Stomach (tissue), 4 donors: ENCODE data around the gene NUP214.

Source experiments
- EP300 ChIP-seq: sonication (generic); formaldehyde crosslinking; IDR thresholded peaks from one replicate; pipeline ENCODE4 v1.6.1; 2017; ENCODE audit warnings: antibody characterized with exemption
- TF ChIP-seq, protein P1 (sequence below), 7 experiments: fragments of 450-650 bp in 4 of 7; fragments of 200-600 bp in 3 of 7; sonication (generic) in 3 of 7; IDR thresholded peaks; one replicate each; pipeline ENCODE4 v1.5.1; 2016 to 2019; ENCODE audit warnings: antibody characterized with exemption in 7 of 7, control low read depth in 2 of 7, mild to moderate bottlenecking in 1 of 7

DNA sequence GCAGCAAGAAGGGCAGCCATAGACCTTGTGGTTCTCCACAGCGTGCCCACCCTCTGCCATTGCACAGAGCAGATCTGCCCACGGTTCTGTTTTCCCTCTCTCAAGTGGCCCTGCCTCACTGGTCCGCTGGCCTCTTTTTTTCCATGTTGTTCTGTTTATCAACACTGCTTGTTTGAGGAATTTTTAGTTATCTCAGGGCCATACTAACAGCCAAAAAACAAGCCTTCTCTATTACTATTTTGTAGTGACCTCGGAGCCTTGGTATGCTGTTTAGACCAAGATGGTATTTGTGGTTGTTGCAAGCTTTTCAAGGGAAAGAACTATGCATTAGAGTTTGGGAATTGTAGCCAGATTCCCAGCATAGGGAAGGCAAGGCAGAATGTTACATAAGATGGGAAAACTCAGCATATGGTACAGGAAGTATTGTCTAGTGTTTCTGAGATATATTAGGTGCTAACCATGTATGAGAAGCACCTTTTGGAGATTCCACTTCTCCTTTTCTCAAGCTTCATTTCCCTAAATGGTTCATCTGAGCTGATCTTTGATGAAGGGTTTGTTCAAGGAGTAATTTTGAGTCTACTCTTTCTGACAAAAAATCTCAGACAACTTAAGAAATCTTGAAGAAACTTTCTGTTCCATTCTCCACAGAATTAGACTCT, 54.3 kb downstream of the NUP214 start:
- TF ChIP-seq, protein P1, sequence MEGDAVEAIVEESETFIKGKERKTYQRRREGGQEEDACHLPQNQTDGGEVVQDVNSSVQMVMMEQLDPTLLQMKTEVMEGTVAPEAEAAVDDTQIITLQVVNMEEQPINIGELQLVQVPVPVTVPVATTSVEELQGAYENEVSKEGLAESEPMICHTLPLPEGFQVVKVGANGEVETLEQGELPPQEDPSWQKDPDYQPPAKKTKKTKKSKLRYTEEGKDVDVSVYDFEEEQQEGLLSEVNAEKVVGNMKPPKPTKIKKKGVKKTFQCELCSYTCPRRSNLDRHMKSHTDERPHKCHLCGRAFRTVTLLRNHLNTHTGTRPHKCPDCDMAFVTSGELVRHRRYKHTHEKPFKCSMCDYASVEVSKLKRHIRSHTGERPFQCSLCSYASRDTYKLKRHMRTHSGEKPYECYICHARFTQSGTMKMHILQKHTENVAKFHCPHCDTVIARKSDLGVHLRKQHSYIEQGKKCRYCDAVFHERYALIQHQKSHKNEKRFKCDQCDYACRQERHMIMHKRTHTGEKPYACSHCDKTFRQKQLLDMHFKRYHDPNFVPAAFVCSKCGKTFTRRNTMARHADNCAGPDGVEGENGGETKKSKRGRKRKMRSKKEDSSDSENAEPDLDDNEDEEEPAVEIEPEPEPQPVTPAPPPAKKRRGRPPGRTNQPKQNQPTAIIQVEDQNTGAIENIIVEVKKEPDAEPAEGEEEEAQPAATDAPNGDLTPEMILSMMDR (IDR thresholded peaks at IDR 0.05): no peak
- TF ChIP-seq EP300: no peak
